ENCODE measurements around the gene C10orf71.

DNA sequence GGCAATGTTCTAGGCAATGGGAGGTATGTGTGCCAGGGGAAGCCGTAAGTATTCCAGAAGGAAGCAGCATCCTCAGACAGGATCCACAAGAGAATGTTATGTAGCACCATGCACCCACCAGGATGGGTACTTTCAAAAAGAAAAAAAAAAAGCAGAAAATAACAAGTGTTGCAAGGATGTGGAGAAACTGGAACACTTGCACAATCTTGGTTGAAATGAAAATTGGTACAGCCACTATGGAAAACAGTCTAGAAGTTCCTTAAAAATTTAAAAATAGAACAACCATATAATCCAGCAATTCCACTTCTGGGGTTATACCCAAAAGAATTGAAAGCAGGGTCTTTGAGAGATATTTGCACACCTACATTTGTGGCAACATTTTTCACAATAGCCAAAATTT is 20.2 kb downstream of the C10orf71 start:
- TF ChIP-seq, protein P1, sequence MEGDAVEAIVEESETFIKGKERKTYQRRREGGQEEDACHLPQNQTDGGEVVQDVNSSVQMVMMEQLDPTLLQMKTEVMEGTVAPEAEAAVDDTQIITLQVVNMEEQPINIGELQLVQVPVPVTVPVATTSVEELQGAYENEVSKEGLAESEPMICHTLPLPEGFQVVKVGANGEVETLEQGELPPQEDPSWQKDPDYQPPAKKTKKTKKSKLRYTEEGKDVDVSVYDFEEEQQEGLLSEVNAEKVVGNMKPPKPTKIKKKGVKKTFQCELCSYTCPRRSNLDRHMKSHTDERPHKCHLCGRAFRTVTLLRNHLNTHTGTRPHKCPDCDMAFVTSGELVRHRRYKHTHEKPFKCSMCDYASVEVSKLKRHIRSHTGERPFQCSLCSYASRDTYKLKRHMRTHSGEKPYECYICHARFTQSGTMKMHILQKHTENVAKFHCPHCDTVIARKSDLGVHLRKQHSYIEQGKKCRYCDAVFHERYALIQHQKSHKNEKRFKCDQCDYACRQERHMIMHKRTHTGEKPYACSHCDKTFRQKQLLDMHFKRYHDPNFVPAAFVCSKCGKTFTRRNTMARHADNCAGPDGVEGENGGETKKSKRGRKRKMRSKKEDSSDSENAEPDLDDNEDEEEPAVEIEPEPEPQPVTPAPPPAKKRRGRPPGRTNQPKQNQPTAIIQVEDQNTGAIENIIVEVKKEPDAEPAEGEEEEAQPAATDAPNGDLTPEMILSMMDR (IDR thresholded peaks at IDR 0.05), result no peak
- TF ChIP-seq POLR2A (IDR thresholded peaks at IDR 0.05) (no peak), EP300 (IDR thresholded peaks at IDR 0.05) (no peak)
